Measurements from ENCODE around the gene LRRC18. TPM values are rescaled to one million over a fixed set of nuclear protein-coding genes. Genes with fewer than 3 reads are reported as not detected.

LRRC18 gene
- total and polyA plus RNA-seq, 2 donors (not counting 3 experiments of a cell fraction or from before 2014, with no cell fraction given), result not detected

- Histone ChIP-seq H3K9ac (replicated peaks; ENCODE audit: extremely low read depth, insufficient read depth, low read length) (no peak overlapping the region), H3K27me3 (ENCODE audit: control insufficient read depth in 2 of 2, insufficient read depth in 2 of 2, low read length in 2 of 2) (no peaks in the 10 kb centered on the region), H4K20me1 (replicated peaks; ENCODE audit: control insufficient read depth, extremely low read depth, insufficient read depth, low read length) (no peaks in the 10 kb centered on the region), H3K36me3 (ENCODE audit: control insufficient read depth in 2 of 2, extremely low read depth in 1 of 2, insufficient read depth in 2 of 2, low read length in 2 of 2) (no peaks in the 10 kb centered on the region), H3K27ac (ENCODE audit: insufficient read depth, low read depth, low read length) (no peak overlapping the region), H3K9me3 (replicated peaks; ENCODE audit: control insufficient read depth, insufficient read depth, low read length) (no peaks in the 10 kb centered on the region), H3K4me1 (ENCODE audit: control insufficient read depth, extremely low read depth, insufficient read depth, low read length) (no peaks in the 10 kb centered on the region), H3K4me3 (replicated peaks in 1 of 3; ENCODE audit: insufficient read depth in 1 of 3, low read depth in 1 of 3, low read length in 3 of 3) (no peak overlapping the region), H3K79me2 (ENCODE audit: control insufficient read depth, insufficient read depth, low read length) (no peaks in the 10 kb centered on the region), H2AFZ (ENCODE audit: low read depth, low read length) (no peak overlapping the region), H3K4me2 (ENCODE audit: insufficient read depth, low read length) (no peak overlapping the region), H3K9me1 (replicated peaks; ENCODE audit: control insufficient read depth, extremely low read depth, insufficient read depth, low read length) (no peaks in the 10 kb centered on the region)
- DNase-seq (ENCODE audit: low read depth, low spot score) (no peak), FAIRE-seq (no peak)
- intact Hi-C loops (cut with micrococcal nuclease) (no loop called here), dilution Hi-C loops (cut with MboI; ENCODE audit: extremely low pct_ligation_motif_present, low sequenced_read_pairs) (no loop called here)
- TF ChIP-seq MAX (IDR thresholded peaks at IDR 0.05; ENCODE audit: insufficient read depth, insufficient read length) (no peak), MYC (IDR thresholded peaks at IDR 0.05; ENCODE audit: low read depth, low read length) (no peak), POLR2AphosphoS5 (IDR thresholded peaks at IDR 0.05; ENCODE audit: insufficient read depth, low read depth, low read length) (no peak), POLR2A (IDR thresholded peaks at IDR 0.05; ENCODE audit: low read depth, low read length) (no peak)
- TF ChIP-seq, protein P1, sequence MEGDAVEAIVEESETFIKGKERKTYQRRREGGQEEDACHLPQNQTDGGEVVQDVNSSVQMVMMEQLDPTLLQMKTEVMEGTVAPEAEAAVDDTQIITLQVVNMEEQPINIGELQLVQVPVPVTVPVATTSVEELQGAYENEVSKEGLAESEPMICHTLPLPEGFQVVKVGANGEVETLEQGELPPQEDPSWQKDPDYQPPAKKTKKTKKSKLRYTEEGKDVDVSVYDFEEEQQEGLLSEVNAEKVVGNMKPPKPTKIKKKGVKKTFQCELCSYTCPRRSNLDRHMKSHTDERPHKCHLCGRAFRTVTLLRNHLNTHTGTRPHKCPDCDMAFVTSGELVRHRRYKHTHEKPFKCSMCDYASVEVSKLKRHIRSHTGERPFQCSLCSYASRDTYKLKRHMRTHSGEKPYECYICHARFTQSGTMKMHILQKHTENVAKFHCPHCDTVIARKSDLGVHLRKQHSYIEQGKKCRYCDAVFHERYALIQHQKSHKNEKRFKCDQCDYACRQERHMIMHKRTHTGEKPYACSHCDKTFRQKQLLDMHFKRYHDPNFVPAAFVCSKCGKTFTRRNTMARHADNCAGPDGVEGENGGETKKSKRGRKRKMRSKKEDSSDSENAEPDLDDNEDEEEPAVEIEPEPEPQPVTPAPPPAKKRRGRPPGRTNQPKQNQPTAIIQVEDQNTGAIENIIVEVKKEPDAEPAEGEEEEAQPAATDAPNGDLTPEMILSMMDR (IDR thresholded peaks at IDR 0.05; ENCODE audit: extremely low read depth in 1 of 2, insufficient read depth in 1 of 2, low read depth in 1 of 2, low read length in 2 of 2), result no peak
- ChIA-PET CTCF (interaction anchor here (1.2 to 1.3 kb wide), 2 partner anchors 13 to 226 kb away, joined by 3 to 4 read pairs; no protein-coding TSS in a partner anchor), POLR2A (no interaction called here)
- no TSS peak for BruUV-seq (replicated peaks)
Observed at GRCh38 chr10:48881937-48882336, 57.7 kb downstream of the LRRC18 start.

DNA sequence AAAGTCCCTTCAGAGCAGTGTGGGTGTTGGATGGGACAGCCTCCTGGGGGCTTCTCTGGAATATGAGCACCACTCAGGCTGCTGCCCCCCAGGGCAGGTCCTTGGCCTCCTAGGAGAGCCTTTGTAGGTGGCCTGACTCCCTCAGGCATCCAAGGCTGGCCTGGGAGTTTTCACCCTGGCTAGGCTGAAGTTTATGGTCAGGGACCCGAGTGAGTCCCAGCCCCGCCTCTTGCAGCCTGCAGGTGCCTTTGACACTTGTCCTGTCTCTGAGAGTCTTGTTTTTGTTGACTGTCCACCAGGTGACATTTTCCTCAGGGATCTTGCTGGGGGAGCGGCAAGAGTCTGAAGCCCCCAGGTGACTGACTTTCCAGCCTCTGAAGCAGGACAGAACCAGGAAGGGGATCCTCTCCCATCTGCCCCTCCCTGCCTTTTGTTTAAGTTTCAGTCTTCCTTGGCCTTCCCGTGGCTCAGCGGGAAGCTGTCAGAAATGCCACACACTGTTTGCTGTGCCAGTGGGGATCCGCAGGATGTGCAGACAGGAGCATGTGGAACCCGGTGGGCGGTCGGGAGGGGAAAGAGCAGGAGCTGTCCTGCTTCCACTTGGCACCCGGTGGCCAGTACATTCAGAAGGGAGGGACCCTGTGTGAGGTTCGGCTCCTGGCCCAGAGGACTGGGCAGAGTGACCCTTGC, 59.5 kb downstream of the LRRC18 start:
- no peaks in the 10 kb centered on the region for H3K27me3 ChIP-seq (ENCODE audit: control insufficient read depth in 2 of 2, insufficient read depth in 2 of 2, low read length in 2 of 2)
- BruUV-seq (replicated peaks), result no TSS peak
- H3K27ac ChIP-seq (ENCODE audit: insufficient read depth, low read depth, low read length), result no peak overlapping the region
- H3K4me1 ChIP-seq (ENCODE audit: control insufficient read depth, extremely low read depth, insufficient read depth, low read length), result no peaks in the 10 kb centered on the region
- no peaks in the 10 kb centered on the region for H3K9me3 ChIP-seq (replicated peaks; ENCODE audit: control insufficient read depth, insufficient read depth, low read length)
- CTCF ChIA-PET, result no interaction called here
- no peaks in the 10 kb centered on the region for H3K36me3 ChIP-seq (ENCODE audit: control insufficient read depth in 2 of 2, extremely low read depth in 1 of 2, insufficient read depth in 2 of 2, low read length in 2 of 2)
- H3K4me2 ChIP-seq (ENCODE audit: insufficient read depth, low read length), result no peak overlapping the region
- H3K9ac ChIP-seq (replicated peaks; ENCODE audit: extremely low read depth, insufficient read depth, low read length), result no peak overlapping the region
- FAIRE-seq, result no peak
- POLR2A ChIA-PET, result no interaction called here
- H3K9me1 ChIP-seq (replicated peaks; ENCODE audit: control insufficient read depth, extremely low read depth, insufficient read depth, low read length), result no peaks in the 10 kb centered on the region
- H3K4me3 ChIP-seq (replicated peaks in 1 of 3; ENCODE audit: insufficient read depth in 1 of 3, low read depth in 1 of 3, low read length in 3 of 3), result no peak overlapping the region
- H4K20me1 ChIP-seq (replicated peaks; ENCODE audit: control insufficient read depth, extremely low read depth, insufficient read depth, low read length), result no peaks in the 10 kb centered on the region
- dilution Hi-C loops (cut with MboI; ENCODE audit: extremely low pct_ligation_motif_present, low sequenced_read_pairs), result no loop called here
- intact Hi-C loops (cut with micrococcal nuclease), result no loop called here
- no peak for DNase-seq (ENCODE audit: low read depth, low spot score)
- TF ChIP-seq, protein P1 (IDR thresholded peaks at IDR 0.05; ENCODE audit: extremely low read depth in 1 of 2, insufficient read depth in 1 of 2, low read depth in 1 of 2, low read length in 2 of 2), result no peak
- TF ChIP-seq POLR2A (IDR thresholded peaks at IDR 0.05; ENCODE audit: low read depth, low read length), result no peak
- TF ChIP-seq GATA2 (IDR thresholded peaks at IDR 0.05; ENCODE audit: insufficient read depth, insufficient read length, low read depth, low read length), result no peak
- TF ChIP-seq MAX (IDR thresholded peaks at IDR 0.05; ENCODE audit: insufficient read depth, insufficient read length), result no peak
- no peak for TF ChIP-seq MYC (IDR thresholded peaks at IDR 0.05; ENCODE audit: low read depth, low read length)
- no peak for TF ChIP-seq FOS (IDR thresholded peaks at IDR 0.05; ENCODE audit: borderline replicate concordance, insufficient read depth, low read length)
- no peak overlapping the region for H2AFZ ChIP-seq (ENCODE audit: low read depth, low read length)
- H3K79me2 ChIP-seq (ENCODE audit: control insufficient read depth, insufficient read depth, low read length), result no peaks in the 10 kb centered on the region
